Lower lobe of right lung (tissue), 2 donors: Measurements from ENCODE around the gene AUTS2. TPM values are rescaled to one million over a fixed set of nuclear protein-coding genes. Genes with fewer than 3 reads are reported as not detected.

Source experiments
- ATAC-seq, 2 donors: fragments of 200-7000 bp; cut with Tn5 transposase; one replicate each; pipeline ENCODE4 v1.9.1; 2020 to 2022; ENCODE audit warnings: mild to moderate bottlenecking in 2 of 2, moderate library complexity in 2 of 2
- DNase-seq: peaks from one replicate; pipeline ENCODE4 v3.0.0-alpha.2; 2020
- H3K27ac ChIP-seq: fragments of 200-600 bp; one replicate; pipeline ENCODE4 v1.8.0; 2022
- H3K27me3 ChIP-seq: fragments of 200-600 bp; one replicate; pipeline ENCODE4 v1.8.0; 2022; ENCODE audit warnings: low read depth
- H3K36me3 ChIP-seq: fragments of 200-600 bp; one replicate; pipeline ENCODE4 v1.8.0; 2022; ENCODE audit warnings: mild to moderate bottlenecking
- H3K4me1 ChIP-seq: fragments of 200-600 bp; one replicate; pipeline ENCODE4 v1.8.0; 2022
- H3K4me3 ChIP-seq: fragments of 200-600 bp; one replicate; pipeline ENCODE4 v1.8.0; 2022; ENCODE audit warnings: mild to moderate bottlenecking
- H3K9me3 ChIP-seq: fragments of 200-600 bp; one replicate; pipeline ENCODE4 v1.8.0; 2022
- intact Hi-C: fragments of 100-400 bp; cut with DNase I; formaldehyde crosslinking; loops from one replicate; pipeline ENCODE4 v1.11.0; 2022
- total RNA-seq: library from RNA; stranded (reverse); fragmentation: NEBNext Ultra II Directional; extraction: Animal tissue kit (Norgen Biotek cat#: 25700); gene quantifications from one replicate; pipeline ENCODE4 v1.2.1, GENCODE V29; 2021
- TF ChIP-seq, protein P1 (sequence below): fragments of 200-600 bp; IDR thresholded peaks from one replicate; pipeline ENCODE4 v1.8.0; 2022; ENCODE audit warnings: antibody characterized with exemption, mild to moderate bottlenecking
- donor health status: DM: no; HTN: yes; CAD: no; lungs with severe emphysema.

The AUTS2 gene
- total RNA-seq, 1 donor from 2014 or later, result 45.7 TPM

DNA sequence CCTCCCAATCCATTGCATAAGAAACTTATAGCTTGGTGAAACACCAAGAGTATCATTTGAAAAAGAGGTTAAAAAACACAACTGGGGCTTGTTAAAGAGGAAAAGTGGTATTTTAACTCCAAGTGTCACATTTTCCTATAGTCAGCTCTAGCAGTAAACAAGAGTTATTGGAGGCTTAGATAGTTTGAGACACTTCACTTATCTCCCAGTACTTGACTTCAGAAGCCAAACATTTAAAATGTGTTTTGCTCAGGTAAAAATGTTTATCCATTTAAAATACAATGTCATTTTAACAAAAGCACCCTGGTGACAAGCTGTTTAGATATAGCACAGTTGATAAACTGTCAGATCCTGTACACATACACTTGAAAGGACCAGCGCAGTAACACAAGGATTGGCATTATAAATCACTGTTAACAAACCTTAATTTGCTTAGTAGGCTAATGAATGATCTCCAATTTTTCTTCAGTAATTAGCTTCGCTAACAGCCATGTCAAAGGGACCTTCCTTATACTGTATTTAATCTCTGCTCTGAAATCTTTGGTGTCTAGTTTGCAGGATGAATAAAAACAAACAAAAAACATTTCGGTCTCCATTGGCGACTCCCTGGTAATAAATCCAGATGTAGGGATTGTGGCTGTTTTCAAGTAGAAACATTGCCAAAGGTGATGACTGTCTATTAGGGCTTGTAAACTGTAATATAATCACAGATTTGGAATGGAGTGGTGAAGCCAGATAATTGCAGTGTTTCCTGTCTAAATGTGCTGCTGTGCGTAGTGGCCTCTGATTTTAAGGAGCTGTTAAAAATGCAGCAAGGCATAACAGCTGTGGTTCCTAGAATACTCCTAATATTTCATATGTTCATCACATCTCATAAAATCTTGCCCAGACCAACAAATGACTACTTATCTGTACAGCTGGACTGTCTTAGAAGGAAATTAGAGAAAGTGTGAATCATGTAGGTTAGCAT, 545.1 kb downstream of the AUTS2 start:
- intact Hi-C loops, result no loop called here
- no peaks in the 10 kb centered on the region for H3K36me3 ChIP-seq
- H3K27ac ChIP-seq, result no peak overlapping the region
- no peaks in the 10 kb centered on the region for H3K27me3 ChIP-seq
- no peaks in the 10 kb centered on the region for H3K4me1 ChIP-seq
- peak in 1 of 2 donors; percentile 24 for ATAC-seq
- DNase-seq, result no peak
- H3K9me3 ChIP-seq, result no peaks in the 10 kb centered on the region
- no peak overlapping the region for H3K4me3 ChIP-seq
- TF ChIP-seq, protein P1, sequence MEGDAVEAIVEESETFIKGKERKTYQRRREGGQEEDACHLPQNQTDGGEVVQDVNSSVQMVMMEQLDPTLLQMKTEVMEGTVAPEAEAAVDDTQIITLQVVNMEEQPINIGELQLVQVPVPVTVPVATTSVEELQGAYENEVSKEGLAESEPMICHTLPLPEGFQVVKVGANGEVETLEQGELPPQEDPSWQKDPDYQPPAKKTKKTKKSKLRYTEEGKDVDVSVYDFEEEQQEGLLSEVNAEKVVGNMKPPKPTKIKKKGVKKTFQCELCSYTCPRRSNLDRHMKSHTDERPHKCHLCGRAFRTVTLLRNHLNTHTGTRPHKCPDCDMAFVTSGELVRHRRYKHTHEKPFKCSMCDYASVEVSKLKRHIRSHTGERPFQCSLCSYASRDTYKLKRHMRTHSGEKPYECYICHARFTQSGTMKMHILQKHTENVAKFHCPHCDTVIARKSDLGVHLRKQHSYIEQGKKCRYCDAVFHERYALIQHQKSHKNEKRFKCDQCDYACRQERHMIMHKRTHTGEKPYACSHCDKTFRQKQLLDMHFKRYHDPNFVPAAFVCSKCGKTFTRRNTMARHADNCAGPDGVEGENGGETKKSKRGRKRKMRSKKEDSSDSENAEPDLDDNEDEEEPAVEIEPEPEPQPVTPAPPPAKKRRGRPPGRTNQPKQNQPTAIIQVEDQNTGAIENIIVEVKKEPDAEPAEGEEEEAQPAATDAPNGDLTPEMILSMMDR, result no peak

DNA sequence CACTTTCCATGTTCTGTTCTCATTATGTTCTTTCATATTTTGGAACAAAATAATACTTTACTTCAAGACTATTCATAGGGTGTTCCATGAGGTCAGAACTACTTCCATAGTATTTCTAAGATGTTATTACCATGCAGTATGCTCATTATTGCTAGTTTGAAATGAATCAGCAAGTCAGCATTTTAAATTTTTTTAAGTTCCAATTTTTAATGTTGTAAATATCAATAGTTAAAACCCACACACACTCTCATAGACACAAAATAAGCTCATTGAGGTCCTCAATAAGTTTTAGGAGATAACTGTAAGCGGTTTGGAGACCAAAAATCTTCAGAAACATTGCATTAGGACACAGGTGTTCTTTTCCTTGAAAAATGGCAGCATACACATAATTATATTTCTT, 550.7 kb downstream of the AUTS2 start:
- ATAC-seq, result no peak
- no peak for DNase-seq
- Histone ChIP-seq H3K9me3 (peaks cover 5% of the 10 kb centered on the region), H3K4me3 (no peak overlapping the region), H3K36me3 (no peaks in the 10 kb centered on the region), H3K27ac (no peak overlapping the region), H3K4me1 (no peaks in the 10 kb centered on the region), H3K27me3 (no peaks in the 10 kb centered on the region)
- TF ChIP-seq, protein P1, result no peak
- intact Hi-C loops, result no loop called here

DNA sequence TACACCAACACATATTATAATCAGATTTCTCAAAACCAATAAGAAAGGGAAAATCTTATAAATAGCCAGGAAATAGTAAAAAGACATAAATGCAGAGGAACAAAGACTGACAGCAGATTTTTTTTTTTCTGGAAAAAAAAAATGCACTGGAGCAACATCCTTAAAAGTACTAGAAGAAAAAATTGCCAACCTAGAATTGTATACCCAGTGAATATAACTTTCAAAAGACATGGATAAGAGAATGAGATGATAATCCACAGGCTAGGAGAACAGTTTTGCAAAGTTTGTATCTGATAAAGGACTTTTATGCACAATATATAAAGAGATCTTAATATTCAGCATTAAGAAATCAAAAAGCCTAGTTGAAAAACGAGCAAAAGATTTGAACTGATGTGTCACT, 554.0 kb downstream of the AUTS2 start:
- intact Hi-C loops, result no loop called here
- no peak for DNase-seq

DNA sequence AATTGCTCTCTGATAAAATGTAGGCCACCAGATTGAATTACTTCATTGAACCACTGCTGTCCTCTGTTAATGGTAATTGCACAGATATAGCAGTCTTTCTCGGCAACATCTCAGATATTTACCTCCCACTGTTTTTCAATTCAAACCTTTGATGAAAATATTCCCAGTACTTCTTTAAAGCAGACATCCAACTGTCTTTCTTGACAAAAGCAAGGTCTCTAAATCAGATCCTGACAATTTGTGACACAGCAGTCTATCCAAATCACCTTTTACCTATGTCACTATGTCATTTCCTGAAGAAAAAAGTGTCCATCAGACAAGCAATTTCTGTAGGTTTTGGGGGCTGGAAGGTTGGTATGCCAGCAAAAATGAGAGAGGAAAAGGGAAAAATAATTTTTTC, 555.7 kb downstream of the AUTS2 start:
- TF ChIP-seq, protein P1, result no peak

More for the DNA sequence above, 554.0 kb downstream of the AUTS2 start:
- H3K27me3 ChIP-seq, result no peaks in the 10 kb centered on the region
- H3K4me1 ChIP-seq, result no peaks in the 10 kb centered on the region
- H3K4me3 ChIP-seq, result no peak overlapping the region
- no peaks in the 10 kb centered on the region for H3K36me3 ChIP-seq
- no peak overlapping the region for H3K27ac ChIP-seq
- TF ChIP-seq, protein P1, result no peak
- H3K9me3 ChIP-seq, result peaks cover 5% of the 10 kb centered on the region
- no peak for ATAC-seq

DNA sequence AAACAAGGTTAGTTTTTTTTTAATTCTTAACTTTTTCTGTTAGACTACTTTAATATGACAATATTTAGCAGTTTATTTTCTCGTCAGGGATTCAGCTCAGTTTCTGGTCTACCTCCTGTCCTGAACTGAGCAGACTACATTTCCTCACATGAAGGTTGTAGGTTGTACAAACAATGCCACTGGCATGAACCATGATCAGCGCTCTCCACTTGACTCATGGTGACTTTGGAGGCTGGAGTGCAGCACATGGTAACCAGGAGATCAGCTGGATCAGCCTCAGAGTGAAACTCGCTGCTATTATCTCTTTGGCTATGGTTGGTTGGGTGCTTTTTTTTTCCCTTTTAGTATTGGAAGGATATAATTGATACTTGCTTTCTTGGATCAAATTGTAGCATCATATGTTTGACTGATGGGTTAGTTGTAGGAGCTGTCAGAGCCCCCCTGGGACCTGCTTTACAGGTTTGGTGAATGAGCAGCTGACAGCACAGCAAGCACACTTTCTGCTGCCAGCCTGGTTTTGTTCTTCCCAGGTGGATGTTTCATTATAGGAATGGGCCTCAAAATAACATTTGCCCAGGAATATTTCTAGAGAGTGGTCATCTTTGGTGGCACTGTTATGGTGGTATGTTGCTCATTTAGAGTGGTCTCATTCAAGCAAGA, 556.4 kb downstream of the AUTS2 start:
- Histone ChIP-seq H3K27ac (no peak overlapping the region), H3K4me1 (no peaks in the 10 kb centered on the region), H3K27me3 (no peaks in the 10 kb centered on the region), H3K36me3 (no peaks in the 10 kb centered on the region), H3K4me3 (no peak overlapping the region), H3K9me3 (peaks cover 5% of the 10 kb centered on the region)
- peak; percentile 54 to 77 for ATAC-seq
- no peak for DNase-seq
- intact Hi-C loops, result no loop called here
- TF ChIP-seq, protein P1, result no peak

More for the DNA sequence above, 555.7 kb downstream of the AUTS2 start:
- H3K9me3 ChIP-seq, result peaks cover 5% of the 10 kb centered on the region
- intact Hi-C loops, result no loop called here
- no peaks in the 10 kb centered on the region for H3K4me1 ChIP-seq
- DNase-seq, result no peak
- no peak for ATAC-seq
- H3K27ac ChIP-seq, result no peak overlapping the region
- no peak overlapping the region for H3K4me3 ChIP-seq
- H3K36me3 ChIP-seq, result no peaks in the 10 kb centered on the region
- no peaks in the 10 kb centered on the region for H3K27me3 ChIP-seq
